GM18498 (cell line): ENCODE data around the gene ESRRB.
"Not testable (repeated sequence)": the region's sequence is repeated elsewhere in the genome, so short reads cannot be mapped to it uniquely, and the experiment has no call there.

Source experiments
- ATAC-seq: cut with Tn5 transposase; IDR thresholded peaks from one replicate; pipeline ENCODE4 v1.9.1; 2021; ENCODE audit warnings: mild to moderate bottlenecking, moderate library complexity; ENCODE audit not compliant: unreplicated experiment

The ESRRB gene

DNA sequence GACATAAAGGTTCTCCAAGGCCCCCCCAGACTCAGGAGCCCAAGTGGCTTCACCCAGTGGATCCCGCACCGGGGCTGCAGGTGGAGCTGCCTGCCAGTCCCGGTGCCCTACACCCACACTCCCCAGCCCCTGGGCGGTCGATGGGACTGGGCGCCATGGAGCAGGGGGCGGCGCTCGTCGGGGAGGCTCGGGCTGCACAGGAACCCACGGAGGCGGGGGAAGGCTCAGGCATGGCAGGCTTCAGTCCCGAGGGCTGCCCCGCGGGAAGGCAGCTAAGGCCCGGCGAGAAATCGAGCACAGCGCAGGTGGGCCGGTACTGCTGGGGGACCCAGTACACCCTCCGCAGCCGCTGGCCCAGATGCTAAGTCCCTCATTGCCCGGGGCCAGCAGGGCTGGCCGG, 160.7 kb downstream of the ESRRB start:
- ATAC-seq: not testable (repeated sequence)

DNA sequence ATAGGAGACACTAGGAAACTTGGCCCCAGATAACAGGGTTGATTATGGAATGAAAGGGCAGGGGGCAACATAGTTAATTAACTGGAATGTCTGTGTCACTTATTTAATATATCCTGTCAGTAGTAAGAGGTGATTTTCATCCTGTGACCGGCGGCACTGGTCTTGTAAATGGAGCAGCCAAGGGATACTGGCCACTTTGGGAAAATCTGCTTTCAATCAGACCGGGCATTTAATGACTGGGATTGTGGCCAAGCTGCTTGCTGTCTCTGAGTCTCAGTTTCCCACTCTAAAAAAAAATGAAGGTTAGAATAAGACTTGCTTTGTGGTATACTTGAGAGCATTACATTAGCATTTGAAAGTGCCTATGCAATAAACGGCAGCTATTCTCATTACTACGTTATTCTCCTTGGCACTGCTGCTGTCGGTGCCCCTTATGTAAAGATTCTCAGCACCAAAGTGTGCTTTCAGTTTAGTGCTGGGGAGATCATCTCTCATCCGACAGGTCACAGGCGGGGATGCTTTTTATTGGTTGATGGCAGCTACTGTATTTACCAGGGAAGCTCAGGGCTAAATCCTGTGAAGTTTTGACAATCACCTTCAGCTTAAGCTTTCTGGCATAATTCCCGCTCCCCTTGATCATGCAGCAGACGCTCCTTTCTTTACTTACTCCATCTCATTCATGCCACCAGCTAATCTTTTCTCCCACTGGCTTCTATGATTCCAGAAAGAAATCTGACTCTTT, 162.1 kb downstream of the ESRRB start:
- ATAC-seq: no peak

GRCh38 chr14:76538648-76539008, 162.7 kb downstream of the ESRRB start:
- ATAC-seq: no peak

DNA sequence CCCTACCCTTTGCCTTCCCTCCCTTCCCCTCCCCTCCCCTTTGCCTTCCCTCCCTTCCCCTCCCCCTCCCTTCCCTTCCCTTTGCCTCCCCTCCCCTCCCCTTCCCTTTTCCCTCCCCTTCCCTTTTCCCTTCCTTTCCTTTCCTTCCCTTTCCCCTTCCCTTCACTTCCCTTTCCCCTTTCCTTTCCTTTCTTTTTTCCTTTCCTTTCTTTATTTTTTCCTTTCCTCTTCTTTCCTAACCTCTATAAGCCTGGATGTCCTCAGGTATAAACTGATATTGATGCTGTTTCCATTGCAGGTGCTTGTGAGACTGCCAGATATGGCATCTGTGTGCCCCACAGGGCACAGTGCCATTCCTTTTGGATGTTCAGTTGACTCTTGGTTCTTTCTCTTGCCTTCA, 163.2 kb downstream of the ESRRB start:
- ATAC-seq: no peak

- ATAC-seq: no peak
Observed at GRCh38 chr14:76541594-76542219, 165.8 kb downstream of the ESRRB start.

GRCh38 chr14:76546426-76547221, 170.7 kb downstream of the ESRRB start:
- ATAC-seq: no peak

- ATAC-seq: no peak
Observed at GRCh38 chr14:76547831-76548230, 171.9 kb downstream of the ESRRB start.

GRCh38 chr14:76550534-76550933, 174.6 kb downstream of the ESRRB start:
- no peak for ATAC-seq

- ATAC-seq: no peak
Observed at GRCh38 chr14:76551116-76551515, 175.2 kb downstream of the ESRRB start.
